Retinal pigment epithelial cell (primary cell): ENCODE measurements around the gene LRCH3.

Experiments
- DNase-seq: peaks from one replicate; pipeline ENCODE4 v3.0.0-alpha.2; 2010; ENCODE audit warnings: low read depth
- H3K4me3 ChIP-seq: 2 replicates; pipeline ENCODE4 v1.5.1; 2011; ENCODE audit warnings: mild to moderate bottlenecking, low read length, control low read depth, moderate library complexity
- TF ChIP-seq, protein P1 (sequence below): conservative IDR thresholded peaks from 2 replicates; pipeline ENCODE4 v1.5.1; 2011; ENCODE audit warnings: low read depth, low read length, control low read depth, inconsistent platforms

LRCH3 gene

DNA sequence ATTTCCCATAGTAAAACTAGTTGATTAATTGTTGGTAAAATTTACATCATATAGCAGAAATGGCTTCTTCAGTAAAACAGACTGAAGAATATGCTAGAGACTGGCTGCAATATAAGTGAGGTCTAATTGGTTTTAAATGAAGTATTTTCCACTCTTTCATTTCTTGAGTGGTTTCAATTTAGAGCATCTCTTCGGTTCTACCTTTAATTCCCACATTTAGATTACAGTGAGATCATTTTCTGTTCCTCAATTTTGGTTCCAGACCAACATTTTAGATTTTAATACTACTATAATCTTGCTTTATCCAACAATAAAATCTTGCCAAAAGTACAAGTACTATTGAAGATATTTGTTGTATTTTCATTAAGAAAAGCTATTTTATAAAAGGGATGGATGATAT lies 1.0 kb upstream of the LRCH3 start:
- TF ChIP-seq, protein P1, sequence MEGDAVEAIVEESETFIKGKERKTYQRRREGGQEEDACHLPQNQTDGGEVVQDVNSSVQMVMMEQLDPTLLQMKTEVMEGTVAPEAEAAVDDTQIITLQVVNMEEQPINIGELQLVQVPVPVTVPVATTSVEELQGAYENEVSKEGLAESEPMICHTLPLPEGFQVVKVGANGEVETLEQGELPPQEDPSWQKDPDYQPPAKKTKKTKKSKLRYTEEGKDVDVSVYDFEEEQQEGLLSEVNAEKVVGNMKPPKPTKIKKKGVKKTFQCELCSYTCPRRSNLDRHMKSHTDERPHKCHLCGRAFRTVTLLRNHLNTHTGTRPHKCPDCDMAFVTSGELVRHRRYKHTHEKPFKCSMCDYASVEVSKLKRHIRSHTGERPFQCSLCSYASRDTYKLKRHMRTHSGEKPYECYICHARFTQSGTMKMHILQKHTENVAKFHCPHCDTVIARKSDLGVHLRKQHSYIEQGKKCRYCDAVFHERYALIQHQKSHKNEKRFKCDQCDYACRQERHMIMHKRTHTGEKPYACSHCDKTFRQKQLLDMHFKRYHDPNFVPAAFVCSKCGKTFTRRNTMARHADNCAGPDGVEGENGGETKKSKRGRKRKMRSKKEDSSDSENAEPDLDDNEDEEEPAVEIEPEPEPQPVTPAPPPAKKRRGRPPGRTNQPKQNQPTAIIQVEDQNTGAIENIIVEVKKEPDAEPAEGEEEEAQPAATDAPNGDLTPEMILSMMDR = no peak
- no peak overlapping the region for H3K4me3 ChIP-seq
- DNase-seq = no peak

DNA sequence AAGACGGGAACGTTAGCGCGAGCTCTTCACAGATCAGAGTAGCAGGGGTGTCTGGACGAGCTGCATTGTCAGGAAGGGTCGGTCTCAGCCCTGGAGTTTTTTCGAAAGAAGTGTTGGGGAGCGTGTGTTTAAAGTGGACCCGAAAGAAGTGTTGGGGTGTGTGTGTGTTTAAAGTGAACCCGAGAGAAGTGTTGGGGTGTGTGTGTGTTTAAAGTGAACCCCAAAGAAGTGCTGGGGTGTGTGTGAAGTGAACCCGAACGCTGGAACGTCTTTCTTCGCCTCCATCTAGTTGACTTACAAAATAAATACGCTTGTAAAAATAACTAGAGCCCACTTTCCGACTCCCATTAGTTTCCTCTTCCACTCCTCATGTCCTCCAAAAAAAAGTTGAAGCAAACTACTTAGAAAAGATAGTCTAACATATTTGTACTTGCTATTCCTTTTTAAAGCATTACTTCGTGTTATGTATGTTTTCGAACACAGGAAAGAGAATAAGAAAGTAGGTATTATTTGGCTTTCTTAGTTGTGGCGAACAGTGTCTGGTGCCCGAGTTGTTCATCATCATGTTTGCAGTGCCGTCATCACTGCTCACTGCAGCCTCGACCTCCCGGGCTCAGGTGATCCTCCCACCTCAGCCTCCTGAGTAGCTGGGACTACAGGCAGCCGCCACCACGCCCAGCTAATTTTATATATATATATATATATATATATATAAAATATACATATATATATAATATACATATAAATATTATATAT lies 1.0 kb downstream of the LRCH3 start:
- peak overlapping the region; percentile 84 for H3K4me3 ChIP-seq
- DNase-seq = no peak
- TF ChIP-seq, protein P1 = no peak

DNA sequence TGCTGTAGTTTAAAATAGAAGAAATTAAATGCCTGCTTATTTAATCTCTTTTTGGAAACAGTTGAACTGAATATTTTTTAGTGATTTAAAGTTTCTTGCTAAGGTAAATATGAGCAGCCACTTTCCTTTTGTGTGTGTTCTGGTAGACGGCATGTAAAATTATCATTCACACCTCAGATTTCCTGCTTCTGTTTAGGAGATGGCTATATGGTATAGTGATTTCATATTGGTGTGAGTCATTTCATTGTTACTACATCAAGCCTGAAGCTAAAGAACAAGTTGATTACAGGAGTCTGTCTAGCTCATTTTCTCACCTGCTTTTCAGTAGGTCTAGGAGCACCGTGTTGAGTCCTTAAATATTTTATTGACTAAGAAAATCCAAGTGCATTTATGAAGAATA lies 2.2 kb downstream of the LRCH3 start:
- TF ChIP-seq, protein P1 = no peak
- no peak overlapping the region for H3K4me3 ChIP-seq
- DNase-seq = no peak

DNA sequence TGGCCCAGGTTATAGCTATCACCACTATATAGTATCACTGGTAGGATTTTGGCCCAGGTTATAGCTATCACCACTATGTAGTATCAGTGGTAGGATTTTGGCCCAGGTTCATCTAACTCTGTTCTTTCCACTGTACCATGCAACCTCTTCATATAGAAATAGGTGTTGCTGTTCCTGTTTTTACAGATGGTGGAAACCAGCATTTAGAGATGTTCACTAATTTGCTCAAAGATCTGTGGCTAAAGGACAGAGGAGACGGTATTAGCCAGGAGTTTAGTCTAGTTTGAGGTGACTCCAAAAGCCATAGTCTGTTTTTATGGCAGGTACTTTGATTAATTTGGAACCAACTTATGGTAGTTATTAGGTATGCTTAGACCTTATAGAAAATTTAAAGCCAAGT lies 3.1 kb downstream of the LRCH3 start:
- no peak overlapping the region for H3K4me3 ChIP-seq
- no peak for DNase-seq
- TF ChIP-seq, protein P1 = no peak

DNA sequence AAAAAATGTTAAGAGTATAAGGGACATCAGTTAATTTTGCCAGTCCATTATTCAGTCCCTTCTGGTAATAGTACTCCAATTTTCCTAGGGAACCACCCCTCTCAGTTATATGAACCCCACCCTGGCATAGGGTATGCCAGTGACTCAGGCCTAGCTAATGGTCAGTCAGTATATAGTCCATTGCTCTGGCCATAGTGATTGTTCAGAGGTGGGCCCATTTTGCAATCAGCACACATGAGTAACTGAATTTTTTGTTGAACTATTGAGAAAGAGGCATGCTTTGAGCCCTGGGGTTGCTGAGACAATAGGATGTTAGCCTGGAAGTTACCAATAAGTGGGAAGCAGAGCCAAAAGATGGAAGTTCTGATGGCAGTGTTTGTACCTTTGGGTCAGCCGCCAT lies 4.1 kb downstream of the LRCH3 start:
- TF ChIP-seq, protein P1 = no peak
- no peak overlapping the region for H3K4me3 ChIP-seq
- DNase-seq = no peak

DNA sequence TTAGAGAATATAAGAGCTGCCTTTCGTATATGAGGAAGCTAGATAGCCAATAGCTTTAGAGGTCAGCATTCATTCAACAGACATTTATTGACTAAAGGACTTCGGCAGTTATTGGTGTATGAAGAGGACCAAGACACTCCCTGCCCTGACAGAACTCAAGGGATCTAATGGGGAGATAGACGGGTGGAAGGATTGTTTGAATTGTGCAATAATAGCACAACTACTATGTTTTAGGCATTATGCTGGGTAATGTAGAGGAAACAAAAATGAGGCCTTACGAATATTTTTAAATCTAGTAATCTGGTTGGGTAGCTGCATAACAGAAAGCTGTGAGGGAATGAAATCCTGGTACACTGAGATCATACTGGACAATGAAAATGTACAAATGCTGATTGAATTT lies 5.0 kb downstream of the LRCH3 start:
- no peak overlapping the region for H3K4me3 ChIP-seq
- TF ChIP-seq, protein P1 = no peak
- DNase-seq = no peak

DNA sequence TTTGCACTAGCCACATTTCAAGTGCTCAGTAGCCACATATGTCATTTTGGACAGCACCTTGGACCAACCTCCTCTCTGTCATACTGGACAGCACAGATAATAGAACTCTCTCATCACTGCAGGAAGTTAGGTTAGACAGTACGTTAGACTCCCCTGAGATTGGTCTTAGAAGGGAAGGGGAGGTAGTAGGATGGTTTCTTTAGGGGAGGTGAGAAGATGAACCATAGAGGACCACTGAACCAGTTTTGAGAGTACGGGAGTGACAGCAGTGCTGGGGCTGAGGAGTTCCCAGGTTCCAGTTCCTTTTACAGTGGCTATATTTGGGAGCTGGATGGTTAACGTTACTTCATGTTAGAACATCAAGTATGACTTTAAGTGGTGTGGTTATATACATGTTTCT lies 7.8 kb downstream of the LRCH3 start:
- DNase-seq = no peak
- TF ChIP-seq, protein P1 = no peak
- no peak overlapping the region for H3K4me3 ChIP-seq
